Transverse colon (tissue), 4 donors: ENCODE measurements around the gene CYP11A1. TPM values are rescaled to one million over a fixed set of nuclear protein-coding genes. Genes with fewer than 3 reads are reported as not detected.

Experiments
- DNase-seq: peaks from one replicate; pipeline ENCODE4 v3.0.0-alpha.2; 2019
- H3K27ac ChIP-seq, 4 donors: fragments of 200-600 bp; sonication (generic); 2 replicates each; pipeline ENCODE4 v1.5.1; 2016 to 2018; ENCODE audit warnings: inconsistent platforms in 4 of 4
- H3K27me3 ChIP-seq: fragments of 200-600 bp; sonication (generic); 2 replicates; pipeline ENCODE4 v1.5.1; 2017; ENCODE audit warnings: inconsistent platforms
- H3K36me3 ChIP-seq, 4 donors: fragments of 200-600 bp; sonication (generic); 2 replicates each; pipeline ENCODE4 v1.5.1; 2017 to 2019; ENCODE audit warnings: inconsistent platforms in 4 of 4
- H3K4me1 ChIP-seq, 4 donors: fragments of 200-600 bp; sonication (generic); 2 replicates each; pipeline ENCODE4 v1.5.1; 2017 to 2020; ENCODE audit warnings: inconsistent platforms in 4 of 4
- H3K4me3 ChIP-seq, 4 donors: fragments of 200-600 bp; sonication (generic); 1 replicate in 1 of 4; 2 replicates in 3 of 4; pipeline versions ENCODE4 v1.5.1 to v1.6.1; 2017 to 2019; ENCODE audit warnings: inconsistent platforms in 4 of 4
- H3K9me3 ChIP-seq, 2 donors: fragments of 200-600 bp; sonication (generic); 2 replicates each; pipeline ENCODE4 v1.5.1; 2017 to 2019; ENCODE audit warnings: inconsistent platforms in 2 of 2
- EP300 ChIP-seq: sonication (generic); formaldehyde crosslinking; IDR thresholded peaks from one replicate; pipeline ENCODE4 v1.6.1; 2017; ENCODE audit warnings: antibody characterized with exemption, low read depth
- POLR2A ChIP-seq: fragments of 450-650 bp; IDR thresholded peaks from one replicate; pipeline ENCODE4 v1.6.1; 2016; ENCODE audit warnings: antibody characterized with exemption, mild to moderate bottlenecking, moderate library complexity
- POLR2AphosphoS5 ChIP-seq, 3 donors: sonication (generic); formaldehyde crosslinking; IDR thresholded peaks; one replicate each; pipeline ENCODE4 v1.6.1; 2016; ENCODE audit warnings: antibody characterized with exemption in 3 of 3
- WGBS, 2 donors: methylation state at CpG; one replicate each; pipeline ENCODE4 v1.1.5; 2018; ENCODE audit warnings: low coverage in 1 of 2; 5-methylcytosine and 5-hydroxymethylcytosine counted together
- in situ Hi-C, 4 donors: fragments of 200-750 bp; cut with MboI; loops; one replicate each; pipeline versions ENCODE4 v1.15.0 to v1.15.1; 2017; ENCODE audit warnings: low sequenced_read_pairs in 3 of 4, low pct_ligation_motif_present in 1 of 4, low pct_unique_long_range_greater_than_20kb in 1 of 4
- intact Hi-C: fragments of 100-400 bp; cut with DNase I; formaldehyde crosslinking; loops from one replicate; pipeline ENCODE4 v1.15.1; 2023; ENCODE audit warnings: low total_unique reads
- total RNA-seq, 4 donors: library from RNA; depleted of rRNA; stranded (reverse); fragments of >200 nt; gene quantifications; one replicate each; pipeline ENCODE4 v1.1.0, GENCODE V29; 2016
- TF ChIP-seq, protein P1 (sequence below), 5 experiments: fragments of 200-600 bp in 3 of 5; fragments of 450-650 bp in 2 of 5; sonication (generic) in 3 of 5; IDR thresholded peaks; 1 replicate in 2 of 5; 2 replicates in 3 of 5; pipeline ENCODE4 v1.5.1; 2016 to 2017; ENCODE audit warnings: antibody characterized with exemption in 5 of 5, inconsistent platforms in 3 of 5, mild to moderate bottlenecking in 2 of 5, moderate library complexity in 1 of 5

The CYP11A1 gene
- total RNA-seq, 4 donors from 2014 or later: 0.40 to 0.79 TPM; not detected in 2

DNA sequence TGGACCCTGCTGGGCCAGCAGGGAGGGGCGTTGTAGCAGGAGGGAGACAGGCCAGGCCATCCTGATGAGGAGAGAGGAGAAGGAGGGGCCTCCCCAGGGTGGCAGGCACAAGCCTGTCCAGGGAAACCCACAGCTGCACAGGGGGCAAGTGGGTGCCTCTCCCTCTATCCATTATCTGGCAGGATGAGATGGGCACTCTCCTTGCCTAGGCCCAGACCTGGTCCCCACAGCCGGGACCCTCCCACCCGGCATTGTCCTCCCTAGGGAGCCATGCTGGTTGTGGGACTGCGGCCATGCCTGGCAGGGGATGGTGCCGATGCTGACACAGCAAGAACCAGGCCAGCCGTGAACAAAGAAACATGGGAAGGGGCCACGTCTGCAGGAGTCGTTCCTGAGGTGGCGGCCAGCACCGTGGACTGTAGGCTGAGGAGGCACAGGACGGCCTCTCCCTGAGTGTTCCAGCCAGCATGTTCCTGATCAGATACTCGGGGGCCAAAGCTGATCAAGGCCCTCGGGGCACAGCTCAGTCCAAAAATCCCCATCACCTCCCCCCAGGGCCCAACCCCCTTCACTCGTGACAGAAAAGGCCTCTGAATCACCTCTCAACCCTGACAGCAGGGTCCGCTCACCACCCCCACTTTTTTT lies 19.2 kb upstream of the CYP11A1 start:
- in situ Hi-C loops (loop anchor here in 2 of 4 donors (5.0 to 25.0 kb wide), 2 partner anchors 51 to 376 kb away; no protein-coding TSS in a partner anchor), intact Hi-C loops (loop anchor here (5.0 to 10.0 kb wide), 2 partner anchors 51 to 238 kb away; no protein-coding TSS in a partner anchor)
- no peak overlapping the region for H3K4me3 ChIP-seq
- H3K27me3 ChIP-seq: no peaks in the 10 kb centered on the region
- no peak for DNase-seq
- no peak overlapping the region for H3K27ac ChIP-seq
- TF ChIP-seq, protein P1, sequence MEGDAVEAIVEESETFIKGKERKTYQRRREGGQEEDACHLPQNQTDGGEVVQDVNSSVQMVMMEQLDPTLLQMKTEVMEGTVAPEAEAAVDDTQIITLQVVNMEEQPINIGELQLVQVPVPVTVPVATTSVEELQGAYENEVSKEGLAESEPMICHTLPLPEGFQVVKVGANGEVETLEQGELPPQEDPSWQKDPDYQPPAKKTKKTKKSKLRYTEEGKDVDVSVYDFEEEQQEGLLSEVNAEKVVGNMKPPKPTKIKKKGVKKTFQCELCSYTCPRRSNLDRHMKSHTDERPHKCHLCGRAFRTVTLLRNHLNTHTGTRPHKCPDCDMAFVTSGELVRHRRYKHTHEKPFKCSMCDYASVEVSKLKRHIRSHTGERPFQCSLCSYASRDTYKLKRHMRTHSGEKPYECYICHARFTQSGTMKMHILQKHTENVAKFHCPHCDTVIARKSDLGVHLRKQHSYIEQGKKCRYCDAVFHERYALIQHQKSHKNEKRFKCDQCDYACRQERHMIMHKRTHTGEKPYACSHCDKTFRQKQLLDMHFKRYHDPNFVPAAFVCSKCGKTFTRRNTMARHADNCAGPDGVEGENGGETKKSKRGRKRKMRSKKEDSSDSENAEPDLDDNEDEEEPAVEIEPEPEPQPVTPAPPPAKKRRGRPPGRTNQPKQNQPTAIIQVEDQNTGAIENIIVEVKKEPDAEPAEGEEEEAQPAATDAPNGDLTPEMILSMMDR (IDR thresholded peaks at IDR 0.05): no peak
- TF ChIP-seq POLR2A (no peak), POLR2AphosphoS5 (IDR thresholded peaks at IDR 0.05) (no peak), EP300 (no peak)
- WGBS, 2 donors: 91% methylated on average over 15 of the region's 15 CpGs; no CpG with 5 or more reads in 1 of the 2 donors
- H3K4me1 ChIP-seq: peaks cover 0 to 10% (median 0%) of the 10 kb centered on the region in 4 donors
- H3K9me3 ChIP-seq: no peaks in the 10 kb centered on the region
- no peaks in the 10 kb centered on the region for H3K36me3 ChIP-seq

DNA sequence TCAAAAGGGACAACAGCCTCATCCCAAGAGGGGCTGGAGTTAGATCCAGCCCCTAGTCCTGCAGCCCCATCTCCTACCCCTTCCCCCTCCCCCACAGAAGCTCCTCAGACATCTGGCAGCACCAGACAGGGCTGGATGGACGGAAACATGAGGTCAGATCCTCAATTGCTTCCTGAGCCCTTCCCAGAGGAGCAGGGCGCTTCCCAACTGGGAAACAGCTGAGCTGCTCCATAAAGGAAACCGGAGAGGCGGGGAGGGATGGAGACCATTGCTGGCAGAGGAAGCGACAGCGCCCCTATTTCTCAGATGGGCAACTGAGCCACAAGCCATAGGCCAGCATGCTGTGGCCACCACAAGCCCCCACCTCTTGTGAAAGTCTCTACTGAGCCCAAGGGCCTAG lies 18.3 kb upstream of the CYP11A1 start:
- Histone ChIP-seq H3K9me3 (no peaks in the 10 kb centered on the region), H3K4me3 (no peak overlapping the region), H3K27ac (peak overlapping the region in 3 of 4 donors; percentile 22 to 37 (median 24)), H3K36me3 (no peaks in the 10 kb centered on the region), H3K4me1 (peaks cover 0 to 10% (median 0%) of the 10 kb centered on the region in 4 donors), H3K27me3 (no peaks in the 10 kb centered on the region)
- 84% methylated on average over 6 of the region's 6 CpGs; no CpG with 5 or more reads in 1 of the 2 donors for WGBS, 2 donors
- intact Hi-C loops (loop anchor here (5.0 to 10.0 kb wide), 2 partner anchors 52 to 239 kb away; no protein-coding TSS in a partner anchor), in situ Hi-C loops (loop anchor here in 2 of 4 donors (5.0 to 25.0 kb wide), 2 partner anchors 52 to 377 kb away; no protein-coding TSS in a partner anchor)
- DNase-seq: no peak
- TF ChIP-seq EP300: no peak
- TF ChIP-seq, protein P1 (IDR thresholded peaks at IDR 0.05): no peak
- TF ChIP-seq POLR2AphosphoS5 (IDR thresholded peaks at IDR 0.05): no peak
- no peak for TF ChIP-seq POLR2A

DNA sequence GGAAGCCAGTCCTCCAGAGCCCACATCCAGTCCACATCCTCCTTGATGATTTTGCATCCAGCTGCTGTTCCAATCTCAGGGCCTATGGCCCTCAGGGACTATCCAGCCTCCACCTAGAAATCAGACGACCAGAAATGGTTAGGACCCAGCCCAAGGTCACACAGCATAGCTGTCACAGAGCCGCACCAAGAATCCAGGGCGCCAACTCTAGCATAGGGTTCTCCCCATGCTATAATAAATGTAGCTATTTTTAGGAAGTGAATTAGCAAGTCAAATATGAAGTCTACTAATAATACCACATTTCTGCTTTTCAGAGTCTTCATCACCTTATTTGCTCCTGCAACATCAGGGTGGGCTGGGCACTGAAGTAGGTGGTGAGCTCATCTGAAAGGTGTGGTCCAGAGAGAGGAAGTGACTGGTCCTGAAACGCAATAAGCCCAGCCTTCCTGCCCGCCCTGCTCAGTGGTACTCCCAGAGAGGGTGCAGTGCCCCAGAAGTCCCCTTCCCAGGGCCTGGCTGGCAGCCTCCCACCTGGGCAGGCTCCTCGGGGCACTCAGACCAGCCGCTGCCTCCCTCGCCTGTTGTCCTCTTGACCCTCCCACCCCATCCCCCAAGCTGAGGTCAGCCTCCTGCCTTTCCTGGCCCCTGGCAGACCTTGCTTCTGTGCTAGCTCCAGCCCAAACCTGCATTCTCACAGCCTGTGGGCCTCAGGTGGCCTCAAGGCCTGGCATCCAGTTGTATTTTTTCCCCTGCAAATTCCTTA lies 17.6 kb upstream of the CYP11A1 start:
- no peaks in the 10 kb centered on the region for H3K36me3 ChIP-seq
- H3K27ac ChIP-seq: peak overlapping the region in 3 of 4 donors; percentile 22 to 37 (median 24)
- peak; percentile 58 for DNase-seq
- 57% methylated on average over 8 of the region's 8 CpGs; no CpG with 5 or more reads in 1 of the 2 donors for WGBS, 2 donors
- H3K4me3 ChIP-seq: no peak overlapping the region
- in situ Hi-C loops (loop anchor here in 3 of 4 donors (5.0 to 25.0 kb wide), 2 partner anchors 52 to 377 kb away; no protein-coding TSS in a partner anchor), intact Hi-C loops (loop anchor here (5.0 to 10.0 kb wide), 2 partner anchors 52 to 240 kb away; no protein-coding TSS in a partner anchor)
- H3K9me3 ChIP-seq: no peaks in the 10 kb centered on the region
- H3K27me3 ChIP-seq: no peaks in the 10 kb centered on the region
- H3K4me1 ChIP-seq: peaks cover 0 to 10% (median 0%) of the 10 kb centered on the region in 4 donors
- TF ChIP-seq, protein P1 (IDR thresholded peaks at IDR 0.05): no peak

DNA sequence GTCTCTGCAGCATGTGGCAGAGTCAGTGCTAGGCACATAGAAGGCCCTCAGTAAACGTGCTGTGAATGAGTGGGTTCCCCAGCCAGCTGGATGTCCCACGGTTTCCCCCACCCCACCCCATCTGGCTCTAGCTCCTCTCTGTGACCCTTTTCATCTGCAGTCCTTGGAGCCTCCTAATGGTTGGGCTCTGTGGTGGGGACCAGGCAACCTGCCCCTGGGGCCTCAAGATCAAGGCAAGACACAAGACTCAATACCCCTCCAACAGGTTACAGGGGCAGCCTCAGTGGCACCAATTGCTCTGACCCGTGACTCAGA lies 17.1 kb upstream of the CYP11A1 start:
- Histone ChIP-seq H3K27me3 (no peaks in the 10 kb centered on the region), H3K4me1 (peaks cover 0 to 10% (median 0%) of the 10 kb centered on the region in 4 donors), H3K9me3 (no peaks in the 10 kb centered on the region), H3K4me3 (no peak overlapping the region), H3K36me3 (no peaks in the 10 kb centered on the region), H3K27ac (peak overlapping the region in 3 of 4 donors; percentile 9 to 24 (median 21))
- 41% methylated on average over 2 of the region's 3 CpGs; no CpG with 5 or more reads in 1 of the 2 donors for WGBS, 2 donors
- DNase-seq: no peak
- TF ChIP-seq, protein P1 (IDR thresholded peaks at IDR 0.05): no peak
- TF ChIP-seq POLR2AphosphoS5 (IDR thresholded peaks at IDR 0.05) (no peak), EP300 (no peak), POLR2A (no peak)
- in situ Hi-C loops (loop anchor here in 3 of 4 donors (5.0 to 25.0 kb wide), 2 partner anchors 53 to 378 kb away; no protein-coding TSS in a partner anchor), intact Hi-C loops (loop anchor here (10.0 kb wide), 1 partner anchor 240 kb away; no protein-coding TSS in a partner anchor)
